Activated CD8-positive, alpha-beta T cell treated with anti-CD3 and anti-CD28 coated beads for 36 hours (primary cell): ENCODE results near the gene DLX4. TPM values are rescaled to one million over a fixed set of nuclear protein-coding genes. Genes with fewer than 3 reads are reported as not detected.

Source experiments
- ATAC-seq: fragments of 200-7000 bp; cut with Tn5 transposase; one replicate; pipeline ENCODE4 v1.10.0; 2021; ENCODE audit warnings: mild to moderate bottlenecking, moderate library complexity
- CTCF ChIA-PET: fragments of 350-600 bp; sonication (Branson Sonifier 250); formaldehyde crosslinking; loops from one replicate; lab custom pipeline; 2021; ENCODE audit warnings: antibody characterized with exemption; lab: Charles Lee
- POLR2A ChIA-PET: fragments of 350-600 bp; sonication (Branson Sonifier 250); formaldehyde crosslinking; loops from one replicate; lab custom pipeline; 2021; ENCODE audit warnings: antibody characterized with exemption; lab: Charles Lee
- DNase-seq: peaks from one replicate; pipeline ENCODE4 v3.0.0-alpha.2; 2020
- H3K27ac Mint-ChIP-seq: one replicate; pipeline ENCODE4 v1.8.0; 2021; ENCODE audit warnings: mild to moderate bottlenecking, mixed read lengths
- H3K27me3 Mint-ChIP-seq: one replicate; pipeline ENCODE4 v1.8.0; 2021; ENCODE audit warnings: mixed read lengths
- H3K36me3 Mint-ChIP-seq: one replicate; pipeline ENCODE4 v1.8.0; 2021; ENCODE audit warnings: low read depth, mixed read lengths
- H3K4me1 Mint-ChIP-seq: one replicate; pipeline ENCODE4 v1.8.0; 2021; ENCODE audit warnings: low read depth, mixed read lengths
- H3K4me3 Mint-ChIP-seq: one replicate; pipeline ENCODE4 v1.8.0; 2021; ENCODE audit warnings: mild to moderate bottlenecking, moderate library complexity, mixed read lengths
- H3K9me3 Mint-ChIP-seq: one replicate; pipeline ENCODE4 v1.8.0; 2021; ENCODE audit warnings: mixed read lengths
- intact Hi-C: fragments of 100-400 bp; cut with micrococcal nuclease; formaldehyde crosslinking; loops from one replicate; pipeline ENCODE4 v1.10.0; 2022
- total RNA-seq, 2 experiments: library from RNA; stranded (reverse); gene quantifications; one replicate each; pipeline ENCODE4 v1.2.3, GENCODE V29; 2021
- TF ChIP-seq, protein P1 (sequence below): fragments of 200-600 bp; IDR thresholded peaks from one replicate; pipeline ENCODE4 v1.8.0; 2022; ENCODE audit warnings: antibody characterized with exemption, mild to moderate bottlenecking

DLX4 gene
- total RNA-seq, 2 experiments from 2014 or later = 0.43 to 0.81 TPM

DNA sequence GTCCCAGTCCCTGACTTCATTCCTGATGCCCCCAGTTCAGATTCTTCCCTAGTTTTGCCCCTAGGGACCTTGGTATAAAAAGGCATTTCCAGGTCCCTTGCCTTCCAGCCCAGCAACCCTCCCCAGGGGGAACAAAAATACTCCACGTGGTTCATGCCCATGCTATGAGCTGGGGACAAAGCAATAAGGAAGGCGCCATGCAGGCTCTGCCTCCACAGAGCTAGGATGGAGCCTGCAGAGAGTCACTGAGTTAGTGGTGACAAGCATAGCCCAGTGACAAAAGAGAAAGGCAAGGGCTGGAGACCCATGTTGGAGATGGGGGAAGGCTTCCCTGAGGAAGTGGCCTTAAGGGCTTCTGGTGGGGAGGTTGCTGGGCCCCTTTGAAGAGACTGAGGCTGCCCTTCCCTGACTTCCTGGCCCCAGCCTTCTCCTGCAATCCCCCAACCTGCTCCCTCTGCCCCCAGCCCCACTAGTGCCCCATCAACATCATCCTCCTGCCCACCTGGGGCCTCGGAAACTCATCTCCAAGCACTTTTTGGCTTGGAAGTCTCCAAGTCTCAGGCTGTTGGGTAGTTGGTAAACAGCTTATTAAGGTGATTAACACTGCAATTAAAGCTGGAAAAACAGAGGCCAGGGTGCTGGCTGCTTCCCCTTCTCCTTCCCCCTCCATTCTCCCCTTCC lies 16.5 kb downstream of the DLX4 start:
- H3K27me3 Mint-ChIP-seq = peaks cover 33% of the 10 kb centered on the region

DNA sequence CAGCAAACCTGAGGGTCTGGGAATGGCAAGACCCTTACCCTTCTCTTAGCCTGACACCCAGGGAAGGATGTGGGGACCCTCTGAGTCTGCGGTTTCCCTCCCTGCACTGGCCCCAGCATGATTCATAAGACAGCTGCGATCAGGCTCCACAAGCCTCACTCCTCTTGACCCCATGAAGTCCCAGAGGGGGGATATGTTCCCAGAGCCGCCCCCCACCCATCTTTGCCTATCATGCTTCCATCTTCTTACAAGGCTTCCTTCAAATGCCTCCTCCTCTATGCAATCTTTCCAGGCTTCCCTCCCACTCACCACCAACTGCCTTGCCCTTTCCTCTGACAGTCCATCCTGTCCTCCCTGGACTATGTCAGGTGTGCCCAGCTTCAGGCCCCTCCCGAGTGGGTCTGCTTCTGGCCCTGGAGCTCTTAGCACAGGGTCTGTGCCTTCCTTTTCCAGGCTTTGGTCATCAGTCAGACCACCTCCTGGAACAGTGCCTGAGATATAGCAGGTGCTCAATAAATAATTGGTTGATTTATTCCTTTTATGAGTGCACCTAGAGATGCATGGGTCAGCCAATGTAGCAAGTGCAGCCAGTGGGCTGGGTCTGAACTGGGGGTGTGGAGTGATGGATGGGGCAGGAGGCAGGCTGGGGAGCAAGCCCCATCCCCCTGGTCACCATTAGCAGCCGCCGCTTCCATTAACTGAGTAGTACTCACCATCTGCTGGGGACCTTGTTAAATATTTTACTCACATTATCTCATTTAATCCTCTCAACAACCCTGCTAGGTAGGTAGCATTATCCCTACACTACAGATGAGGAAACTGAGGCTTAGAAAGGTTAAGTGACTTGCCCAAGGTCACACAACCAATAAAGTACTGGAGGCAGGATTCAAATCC lies 17.7 kb downstream of the DLX4 start:
- H3K27me3 Mint-ChIP-seq = peaks cover 40% of the 10 kb centered on the region
- intact Hi-C loops = no loop called here
- DNase-seq (no peak), ATAC-seq (no peak)
- H3K36me3 Mint-ChIP-seq = no peaks in the 10 kb centered on the region
- POLR2A ChIA-PET = no interaction called here
- H3K9me3 Mint-ChIP-seq = no peaks in the 10 kb centered on the region
- no peak overlapping the region for H3K27ac Mint-ChIP-seq
- no peak overlapping the region for H3K4me3 Mint-ChIP-seq
- no peaks in the 10 kb centered on the region for H3K4me1 Mint-ChIP-seq
- CTCF ChIA-PET = interaction anchor here (1.0 to 14.6 kb wide), 5 partner anchors 10 to 429 kb away, joined by 3 to 140 read pairs (median 3); partner anchors contain the start of gene DLX3
- TF ChIP-seq, protein P1, sequence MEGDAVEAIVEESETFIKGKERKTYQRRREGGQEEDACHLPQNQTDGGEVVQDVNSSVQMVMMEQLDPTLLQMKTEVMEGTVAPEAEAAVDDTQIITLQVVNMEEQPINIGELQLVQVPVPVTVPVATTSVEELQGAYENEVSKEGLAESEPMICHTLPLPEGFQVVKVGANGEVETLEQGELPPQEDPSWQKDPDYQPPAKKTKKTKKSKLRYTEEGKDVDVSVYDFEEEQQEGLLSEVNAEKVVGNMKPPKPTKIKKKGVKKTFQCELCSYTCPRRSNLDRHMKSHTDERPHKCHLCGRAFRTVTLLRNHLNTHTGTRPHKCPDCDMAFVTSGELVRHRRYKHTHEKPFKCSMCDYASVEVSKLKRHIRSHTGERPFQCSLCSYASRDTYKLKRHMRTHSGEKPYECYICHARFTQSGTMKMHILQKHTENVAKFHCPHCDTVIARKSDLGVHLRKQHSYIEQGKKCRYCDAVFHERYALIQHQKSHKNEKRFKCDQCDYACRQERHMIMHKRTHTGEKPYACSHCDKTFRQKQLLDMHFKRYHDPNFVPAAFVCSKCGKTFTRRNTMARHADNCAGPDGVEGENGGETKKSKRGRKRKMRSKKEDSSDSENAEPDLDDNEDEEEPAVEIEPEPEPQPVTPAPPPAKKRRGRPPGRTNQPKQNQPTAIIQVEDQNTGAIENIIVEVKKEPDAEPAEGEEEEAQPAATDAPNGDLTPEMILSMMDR = no peak

More for the DNA sequence above, 16.5 kb downstream of the DLX4 start:
- intact Hi-C loops = no loop called here
- Mint-ChIP-seq H3K36me3 (no peaks in the 10 kb centered on the region), H3K9me3 (no peaks in the 10 kb centered on the region), H3K4me1 (no peaks in the 10 kb centered on the region), H3K27ac (no peak overlapping the region), H3K4me3 (no peak overlapping the region)
- TF ChIP-seq, protein P1 = no peak
- DNase-seq (no peak), ATAC-seq (no peak)
- ChIA-PET POLR2A (no interaction called here), CTCF (interaction anchor here (14.6 kb wide), 1 partner anchor 11 kb away, joined by 140 read pairs; the partner anchor contains the start of gene DLX3)

DNA sequence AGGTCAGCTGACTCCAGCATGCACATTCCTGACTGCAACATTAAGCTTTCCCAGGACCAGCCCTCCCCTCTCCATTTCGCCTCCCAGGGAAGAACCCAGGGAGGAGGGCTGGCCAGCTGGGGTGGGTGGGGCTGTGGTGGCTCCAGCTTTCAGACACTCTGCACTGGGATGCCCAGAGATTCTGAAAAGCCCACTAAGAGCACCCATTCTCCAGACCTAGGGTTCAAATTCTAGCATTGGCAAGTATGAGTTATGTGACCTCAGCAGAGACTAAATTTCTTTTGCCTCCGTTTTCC lies 18.2 kb downstream of the DLX4 start:
- ChIA-PET POLR2A (no interaction called here), CTCF (interaction anchor here (0.9 to 3.7 kb wide), 5 partner anchors 10 to 430 kb away, joined by 3 to 28 read pairs (median 3); partner anchors contain the start of gene DLX3)
- intact Hi-C loops = no loop called here

DNA sequence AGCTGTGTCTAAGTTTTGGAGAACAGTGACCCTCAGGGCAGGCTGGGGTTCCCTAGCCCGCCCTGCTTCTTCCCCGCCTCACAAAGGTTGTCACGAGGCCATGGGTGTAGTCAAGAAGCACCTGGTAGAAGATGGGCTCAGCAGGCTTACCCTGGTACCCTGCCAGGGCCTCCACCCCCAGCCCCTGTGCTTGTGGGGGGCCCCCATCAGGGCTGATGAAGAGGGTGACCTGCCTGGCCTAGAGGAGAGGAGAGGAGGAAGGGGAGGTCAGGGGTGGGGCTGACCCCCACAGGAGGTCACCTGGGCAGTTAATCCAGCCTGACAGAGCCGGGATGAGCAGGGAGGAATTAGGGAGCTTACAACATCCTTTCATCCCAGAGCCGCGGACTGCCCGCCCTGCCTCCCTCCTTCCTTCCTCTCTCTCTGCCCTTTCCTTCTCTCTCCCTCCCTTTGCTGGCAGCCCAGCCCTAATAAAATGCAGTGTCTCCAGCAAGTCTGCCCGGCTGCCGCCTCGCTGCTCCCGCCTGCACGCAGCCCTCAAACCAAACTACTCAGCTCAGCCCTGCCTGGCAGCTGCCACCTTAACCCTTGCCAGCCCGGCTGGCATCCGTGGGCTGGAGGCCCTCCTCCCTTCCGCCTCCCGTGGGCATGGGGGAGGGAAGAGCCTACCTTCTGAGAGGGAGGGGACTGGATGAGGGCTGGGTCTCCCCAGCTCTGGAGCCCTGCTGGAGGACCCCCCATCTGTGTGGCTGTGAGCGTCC lies 18.9 kb downstream of the DLX4 start:
- ATAC-seq (no peak), DNase-seq (no peak)
- TF ChIP-seq, protein P1 = no peak

More for the DNA sequence above, 18.2 kb downstream of the DLX4 start:
- DNase-seq = no peak
- TF ChIP-seq, protein P1 = no peak
- no peak for ATAC-seq
- Mint-ChIP-seq H3K27me3 (peaks cover 42% of the 10 kb centered on the region), H3K27ac (no peak overlapping the region), H3K4me3 (no peak overlapping the region), H3K9me3 (no peaks in the 10 kb centered on the region), H3K4me1 (no peaks in the 10 kb centered on the region), H3K36me3 (no peaks in the 10 kb centered on the region)

More for the DNA sequence above, 18.9 kb downstream of the DLX4 start:
- ChIA-PET POLR2A (interaction anchor here (1.4 kb wide), 1 partner anchor 17 kb away, joined by 5 read pairs; no protein-coding TSS in a partner anchor), CTCF (interaction anchor here (0.8 to 3.7 kb wide), 7 partner anchors 9 to 430 kb away, joined by 3 to 28 read pairs (median 3); partner anchors contain the start of gene DLX3)
- Mint-ChIP-seq H3K4me1 (no peaks in the 10 kb centered on the region), H3K36me3 (no peaks in the 10 kb centered on the region), H3K9me3 (no peaks in the 10 kb centered on the region), H3K4me3 (no peak overlapping the region), H3K27me3 (peaks cover 43% of the 10 kb centered on the region), H3K27ac (no peak overlapping the region)
- intact Hi-C loops = no loop called here
